ENCODE measurements around the gene UBE2U. TPM values are rescaled to one million over a fixed set of nuclear protein-coding genes. Genes with fewer than 3 reads are reported as not detected.

Gene UBE2U
- total RNA-seq, 4 donors from 2014 or later: not detected

DNA sequence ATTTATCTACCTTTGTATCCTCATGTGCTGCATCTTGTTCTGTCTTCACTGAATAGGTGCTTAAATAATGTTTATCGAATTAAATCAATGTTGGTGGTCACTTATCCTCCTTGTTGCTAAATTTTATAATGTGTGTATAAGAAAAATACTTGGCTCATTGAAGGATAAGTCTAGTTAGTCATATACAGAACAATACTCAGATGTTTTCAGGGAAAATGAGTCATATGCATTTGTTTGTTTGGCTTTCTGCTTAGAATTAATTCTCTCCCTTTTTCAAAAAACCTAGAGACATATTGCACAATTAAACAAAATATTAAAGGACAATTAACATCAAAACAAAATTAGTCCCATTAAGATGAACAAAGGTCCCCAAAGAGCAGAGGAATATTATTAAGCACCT, 89.0 kb downstream of the UBE2U start:
- no peaks in the 10 kb centered on the region for H3K36me3 ChIP-seq
- no peaks in the 10 kb centered on the region for H3K4me1 ChIP-seq
- H3K27me3 ChIP-seq: no peaks in the 10 kb centered on the region
- TF ChIP-seq POLR2A (IDR thresholded peaks at IDR 0.05): no peak
- TF ChIP-seq CTCF (IDR thresholded peaks at IDR 0.05): no peak
- TF ChIP-seq POLR2AphosphoS5 (IDR thresholded peaks at IDR 0.05): no peak
- no peak for TF ChIP-seq EP300 (IDR thresholded peaks at IDR 0.05)
- no peak overlapping the region for H3K27ac ChIP-seq
- DNase-seq (ENCODE audit: low spot score in 2 of 2): no peak
- no peaks in the 10 kb centered on the region for H3K9me3 ChIP-seq
- H3K4me3 ChIP-seq: no peak overlapping the region
- 82% methylated on average over 1 of the region's 1 CpG for WGBS

DNA sequence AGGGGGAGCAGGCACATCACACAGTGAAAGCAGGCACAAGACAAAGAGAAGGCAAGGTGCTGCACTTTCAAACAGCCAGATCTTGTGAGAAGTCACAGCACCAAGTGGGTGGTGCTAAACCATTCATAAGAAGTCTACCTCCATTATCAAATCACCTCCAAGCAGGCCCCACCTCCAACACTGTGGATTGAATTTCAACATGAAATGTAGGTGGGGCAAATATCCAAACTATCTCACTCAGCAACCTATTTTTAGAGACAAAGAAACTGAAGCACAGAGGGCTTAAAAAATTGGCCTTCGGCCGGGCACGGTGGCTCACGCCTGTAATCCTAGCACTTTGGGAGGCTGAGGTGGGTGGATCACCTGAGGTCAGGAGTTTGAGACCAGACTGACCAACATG, 90.4 kb downstream of the UBE2U start:
- H3K4me3 ChIP-seq: no peak overlapping the region
- WGBS: 50% methylated on average over 4 of the region's 4 CpGs
- TF ChIP-seq CTCF (IDR thresholded peaks at IDR 0.05) (no peak), EP300 (IDR thresholded peaks at IDR 0.05) (no peak)
- H3K27me3 ChIP-seq: no peaks in the 10 kb centered on the region
- no peak for DNase-seq (ENCODE audit: low spot score in 2 of 2)
- H3K36me3 ChIP-seq: no peaks in the 10 kb centered on the region
- no peaks in the 10 kb centered on the region for H3K4me1 ChIP-seq
- H3K27ac ChIP-seq: no peak overlapping the region
- H3K9me3 ChIP-seq: no peaks in the 10 kb centered on the region

GRCh38 chr1:64295136-64295535, 91.7 kb downstream of the UBE2U start:
- Histone ChIP-seq H3K27me3 (no peaks in the 10 kb centered on the region), H3K9me3 (no peaks in the 10 kb centered on the region), H3K27ac (no peak overlapping the region), H3K36me3 (no peaks in the 10 kb centered on the region), H3K4me1 (no peaks in the 10 kb centered on the region), H3K4me3 (no peak overlapping the region)
- no peak for DNase-seq (ENCODE audit: low spot score in 2 of 2)
- no peak for TF ChIP-seq POLR2AphosphoS5 (IDR thresholded peaks at IDR 0.05)
- TF ChIP-seq CTCF (IDR thresholded peaks at IDR 0.05): no peak
- no peak for TF ChIP-seq EP300 (IDR thresholded peaks at IDR 0.05)
- TF ChIP-seq POLR2A (IDR thresholded peaks at IDR 0.05): no peak
- WGBS: 44% methylated on average over 2 of the region's 2 CpGs

DNA sequence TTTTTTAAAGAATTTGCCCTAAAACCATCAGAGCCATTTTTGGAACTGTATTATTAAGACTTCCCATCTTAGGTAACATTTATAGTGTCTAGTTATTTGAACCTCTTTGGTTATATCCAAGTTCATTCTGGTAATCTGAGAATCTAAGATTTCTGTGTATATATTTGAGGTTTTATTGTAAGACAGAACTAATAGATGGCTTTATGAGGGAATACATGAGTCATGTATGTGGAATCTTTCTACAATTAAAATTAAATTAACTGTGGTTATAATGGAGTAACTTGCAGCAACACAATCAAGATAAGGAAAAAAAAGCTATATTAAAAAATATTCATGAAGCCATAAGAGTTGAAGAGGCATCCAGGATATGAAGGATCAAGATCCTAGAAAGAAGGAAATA, 92.1 kb downstream of the UBE2U start:
- Histone ChIP-seq H3K4me1 (no peaks in the 10 kb centered on the region), H3K27me3 (no peaks in the 10 kb centered on the region), H3K27ac (no peak overlapping the region), H3K36me3 (no peaks in the 10 kb centered on the region), H3K4me3 (no peak overlapping the region), H3K9me3 (no peaks in the 10 kb centered on the region)
- TF ChIP-seq EP300 (IDR thresholded peaks at IDR 0.05) (no peak), POLR2A (IDR thresholded peaks at IDR 0.05) (no peak), POLR2AphosphoS5 (IDR thresholded peaks at IDR 0.05) (no peak), CTCF (IDR thresholded peaks at IDR 0.05) (no peak)
- no peak for DNase-seq (ENCODE audit: low spot score in 2 of 2)

DNA sequence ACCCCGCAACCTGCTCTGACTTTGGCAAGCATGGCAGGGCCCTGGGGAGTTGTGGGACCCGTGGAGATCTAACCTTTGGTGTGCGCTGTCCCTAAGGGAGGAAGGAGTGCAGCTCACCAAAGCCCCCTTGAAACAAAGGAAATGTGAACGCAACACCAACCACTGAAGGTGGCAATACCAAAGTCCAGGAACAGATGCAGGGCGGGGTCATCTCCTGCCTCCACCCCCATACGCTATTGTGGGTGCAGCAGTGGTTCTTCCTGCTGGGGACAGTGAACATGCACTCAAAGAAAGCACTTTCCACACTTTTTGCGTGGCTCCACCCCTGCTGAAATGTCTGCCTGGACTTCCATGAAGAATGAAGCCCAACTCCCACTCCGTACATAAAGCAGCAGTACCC, 93.0 kb downstream of the UBE2U start:
- Histone ChIP-seq H3K4me3 (no peak overlapping the region), H3K4me1 (no peaks in the 10 kb centered on the region), H3K27me3 (no peaks in the 10 kb centered on the region), H3K27ac (no peak overlapping the region), H3K9me3 (no peaks in the 10 kb centered on the region), H3K36me3 (no peaks in the 10 kb centered on the region)
- 94% methylated on average over 8 of the region's 8 CpGs for WGBS
- no peak for DNase-seq (ENCODE audit: low spot score in 2 of 2)
- TF ChIP-seq POLR2AphosphoS5 (IDR thresholded peaks at IDR 0.05) (no peak), POLR2A (IDR thresholded peaks at IDR 0.05) (no peak), CTCF (IDR thresholded peaks at IDR 0.05) (no peak), EP300 (IDR thresholded peaks at IDR 0.05) (no peak)
